HG03064 (cell line): ENCODE measurements around the gene BIRC6.
"Not testable (repeated sequence)": the region's sequence is repeated elsewhere in the genome, so short reads cannot be mapped to it uniquely, and the experiment has no call there.

Source experiments
- ATAC-seq: cut with Tn5 transposase; IDR thresholded peaks from one replicate; pipeline ENCODE4 v1.9.1; 2021; ENCODE audit warnings: low read depth; ENCODE audit not compliant: unreplicated experiment

Gene BIRC6

DNA sequence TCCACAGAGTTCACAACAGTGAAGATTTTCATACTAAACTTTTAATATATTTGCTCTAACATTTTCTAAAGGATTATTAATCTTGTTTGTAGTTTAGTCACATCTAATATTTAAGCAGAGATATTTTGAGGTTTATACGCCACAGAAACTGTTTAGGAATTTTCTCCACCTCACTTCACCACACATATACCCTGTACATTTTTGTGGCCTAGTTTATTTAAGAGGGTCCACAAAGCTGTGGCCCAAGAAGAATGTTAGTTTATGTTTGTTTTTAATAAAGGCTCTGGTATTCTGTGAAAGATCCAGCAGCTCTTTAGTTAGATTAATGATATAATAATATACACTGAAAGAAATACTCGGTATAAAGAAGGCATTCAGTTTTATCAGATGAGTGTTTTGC is 138.3 kb downstream of the BIRC6 start:
- no peak for ATAC-seq

DNA sequence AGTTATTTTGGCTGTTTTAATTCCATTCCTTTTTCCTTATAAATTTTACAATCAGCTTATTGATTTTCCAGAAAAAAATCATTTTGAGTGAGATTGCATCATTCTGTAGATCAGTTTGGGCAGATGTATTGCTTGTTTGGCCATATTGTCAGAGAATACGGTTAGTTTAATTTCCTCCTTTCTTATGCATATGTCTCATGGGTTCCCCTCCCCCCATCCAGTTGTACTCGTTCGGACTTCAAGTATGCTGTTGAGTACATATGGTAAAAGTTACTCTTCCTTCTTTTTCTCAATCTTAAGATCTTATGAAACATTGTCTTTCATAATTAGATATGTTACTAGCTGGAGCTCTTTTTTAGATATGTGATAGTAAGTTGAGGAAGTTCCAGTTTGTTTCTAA is 139.8 kb downstream of the BIRC6 start:
- no peak for ATAC-seq

DNA sequence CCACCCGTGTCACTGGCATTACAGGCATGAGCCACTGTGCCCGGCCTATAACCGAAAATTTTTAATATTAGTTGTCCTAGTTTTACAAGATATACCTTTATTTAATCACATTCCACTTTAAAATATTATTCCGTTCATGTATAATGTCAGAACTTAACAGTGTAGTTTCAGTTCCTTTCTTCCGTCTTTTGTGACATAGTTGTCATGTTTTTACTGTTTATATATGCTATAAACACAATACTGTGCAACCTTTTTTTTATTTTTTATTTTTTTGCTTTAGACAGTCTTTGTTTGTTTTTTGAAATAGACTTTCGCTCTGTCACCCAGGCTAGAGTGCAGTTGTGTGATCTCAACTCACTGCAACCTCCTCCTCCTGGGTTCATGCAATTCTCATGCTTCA is 141.5 kb downstream of the BIRC6 start:
- no peak for ATAC-seq

DNA sequence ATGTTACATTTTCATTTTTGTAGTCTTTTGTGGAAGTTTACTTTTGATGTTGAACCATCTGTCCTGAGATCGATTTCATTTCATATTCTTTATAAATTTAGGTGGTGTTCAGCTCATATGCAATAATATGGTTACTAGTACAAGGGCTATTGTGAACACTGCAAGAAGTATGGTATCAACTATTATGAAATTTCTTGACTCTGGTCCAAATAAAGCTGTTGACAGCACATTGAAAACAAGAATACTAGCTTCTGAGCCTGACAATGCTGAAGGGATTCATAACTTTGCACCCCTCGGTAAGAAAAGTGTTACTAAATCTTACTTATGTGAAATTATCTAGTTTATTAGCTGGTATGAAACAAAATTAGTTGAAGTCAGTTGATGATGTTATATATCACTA is 146.1 kb downstream of the BIRC6 start:
- ATAC-seq = no peak

DNA sequence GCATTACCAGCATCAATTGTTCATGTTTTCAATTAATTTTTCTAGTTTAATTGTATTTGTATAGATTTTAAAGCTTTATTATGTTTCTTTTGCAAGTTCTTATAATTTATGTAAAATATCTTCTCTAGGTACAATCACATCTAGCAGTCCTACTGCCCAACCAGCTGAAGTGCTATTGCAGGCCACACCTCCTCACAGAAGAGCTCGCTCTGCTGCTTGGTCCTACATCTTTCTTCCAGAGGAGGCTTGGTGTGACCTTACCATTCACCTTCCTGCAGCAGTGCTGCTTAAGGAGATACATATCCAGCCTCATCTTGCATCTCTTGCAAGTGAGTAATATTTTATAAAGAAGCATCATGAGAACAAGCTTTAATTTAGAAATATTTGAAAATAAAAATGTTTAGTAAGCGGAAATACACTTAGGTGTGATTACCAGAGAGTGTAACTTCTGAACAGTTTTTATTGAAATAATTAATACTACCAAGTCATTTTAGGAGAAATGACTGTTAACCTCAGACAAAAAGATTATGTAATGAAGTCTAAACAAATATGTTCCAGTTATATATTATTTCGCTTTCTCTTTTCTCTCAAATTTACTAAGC is 148.2 kb downstream of the BIRC6 start:
- no peak for ATAC-seq

DNA sequence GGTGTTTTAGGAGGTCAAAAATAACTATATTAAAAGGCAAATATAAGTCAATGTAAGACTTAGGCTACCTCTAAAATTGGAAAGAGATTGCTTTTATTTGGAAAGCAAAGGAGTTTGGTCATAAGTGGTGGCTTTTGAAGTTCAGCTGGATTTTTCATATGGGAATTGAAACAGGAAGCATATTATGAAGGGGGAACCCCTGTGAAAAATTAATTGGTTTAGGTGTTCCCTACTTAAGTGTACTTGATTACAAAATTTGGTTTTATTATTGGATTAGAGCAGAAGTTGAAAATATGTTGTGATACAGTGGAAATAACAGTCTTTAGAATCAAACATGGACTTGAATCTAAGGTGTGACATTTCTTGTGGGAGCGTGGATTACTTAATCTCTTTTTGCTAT is 149.6 kb downstream of the BIRC6 start:
- ATAC-seq = no peak

DNA sequence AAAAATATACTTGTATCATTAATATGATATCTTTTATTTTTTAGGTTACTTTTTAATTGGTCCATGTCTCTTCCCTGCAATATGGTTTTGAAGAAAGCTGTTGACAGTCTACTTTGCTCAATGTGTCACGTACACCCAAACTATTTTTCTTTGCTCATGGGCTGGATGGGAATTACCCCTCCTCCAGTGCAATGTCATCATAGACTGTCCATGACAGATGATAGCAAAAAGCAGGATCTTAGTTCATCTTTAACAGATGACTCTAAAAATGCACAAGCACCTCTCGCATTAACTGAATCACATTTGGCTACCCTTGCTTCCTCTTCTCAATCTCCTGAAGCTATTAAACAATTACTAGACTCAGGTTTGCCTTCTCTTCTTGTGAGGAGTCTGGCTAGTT is 158.1 kb downstream of the BIRC6 start:
- no peak for ATAC-seq

DNA sequence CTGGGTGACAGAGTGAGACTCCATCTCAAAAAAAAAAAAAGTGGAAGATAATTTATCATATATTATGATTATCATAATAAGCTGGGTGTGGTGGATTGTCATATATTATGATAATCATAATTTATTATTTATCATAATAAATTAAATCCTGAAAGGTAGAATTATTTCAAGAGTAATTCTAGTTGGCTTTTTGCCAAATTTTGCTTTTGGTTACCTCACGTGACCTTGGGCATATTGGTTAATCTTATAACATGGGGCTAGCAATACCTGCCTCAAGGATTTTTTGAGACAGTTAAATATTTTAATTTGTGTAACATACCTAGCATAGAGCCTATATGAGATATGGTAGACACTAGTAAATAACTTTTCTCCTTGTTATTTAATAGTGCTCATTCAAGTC is 159.7 kb downstream of the BIRC6 start:
- no peak for ATAC-seq

DNA sequence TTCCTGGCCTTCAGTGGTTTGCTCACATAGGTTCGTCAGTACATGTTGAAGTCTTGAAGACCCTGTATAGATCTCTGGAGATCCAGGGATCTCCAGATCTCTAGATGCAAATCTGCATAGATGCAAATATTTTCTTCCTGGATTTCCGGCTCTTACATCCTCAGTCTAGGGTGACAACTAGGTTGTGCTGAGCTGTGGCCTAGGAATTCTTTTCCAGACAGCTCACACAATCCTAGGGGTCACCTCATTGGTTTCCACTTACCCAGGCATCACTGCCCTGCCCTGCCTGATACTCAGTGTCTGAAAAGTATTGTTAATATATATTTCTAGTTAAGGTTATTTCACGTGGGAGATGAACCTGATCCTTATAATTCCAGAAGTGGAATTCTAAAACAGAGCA is 165.9 kb downstream of the BIRC6 start:
- no peak for ATAC-seq

DNA sequence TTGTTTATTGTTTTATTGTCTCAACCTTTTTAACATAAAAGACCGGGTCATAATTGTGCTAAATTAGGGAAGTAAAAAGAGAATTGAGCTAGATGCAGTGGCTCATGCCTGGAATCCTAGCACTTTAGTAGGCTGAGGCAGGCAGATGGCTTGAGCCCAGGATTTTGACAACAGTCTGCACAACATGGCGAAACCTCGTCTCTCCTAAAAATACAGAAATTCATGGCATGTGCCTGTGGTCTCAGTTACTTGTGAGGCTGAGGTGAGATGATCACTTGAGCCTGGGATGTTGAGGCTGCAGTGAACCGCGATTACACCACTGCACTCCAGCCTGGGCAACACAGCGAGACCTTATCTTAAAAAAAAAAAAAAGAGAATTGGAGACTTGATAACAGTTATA is 166.9 kb downstream of the BIRC6 start:
- no peak for ATAC-seq

DNA sequence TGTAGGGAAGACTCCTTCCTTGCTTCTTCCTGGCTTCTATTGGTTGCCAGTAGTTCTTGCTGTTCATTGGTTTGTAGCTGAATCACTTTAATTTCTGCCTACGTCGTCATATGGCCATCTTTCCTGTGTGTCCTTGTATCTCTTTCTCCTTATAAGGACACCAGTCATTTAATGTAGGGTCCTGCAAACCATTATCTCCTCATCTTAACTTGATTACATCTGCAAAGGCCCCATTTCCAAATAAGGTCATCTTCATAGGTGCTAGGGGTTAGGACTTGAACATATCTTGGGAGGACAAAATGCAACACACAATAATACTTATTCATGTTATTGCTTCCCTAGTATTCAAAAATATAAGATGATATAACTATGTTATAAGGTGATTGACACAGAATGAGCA is 175.5 kb downstream of the BIRC6 start:
- ATAC-seq = no peak

DNA sequence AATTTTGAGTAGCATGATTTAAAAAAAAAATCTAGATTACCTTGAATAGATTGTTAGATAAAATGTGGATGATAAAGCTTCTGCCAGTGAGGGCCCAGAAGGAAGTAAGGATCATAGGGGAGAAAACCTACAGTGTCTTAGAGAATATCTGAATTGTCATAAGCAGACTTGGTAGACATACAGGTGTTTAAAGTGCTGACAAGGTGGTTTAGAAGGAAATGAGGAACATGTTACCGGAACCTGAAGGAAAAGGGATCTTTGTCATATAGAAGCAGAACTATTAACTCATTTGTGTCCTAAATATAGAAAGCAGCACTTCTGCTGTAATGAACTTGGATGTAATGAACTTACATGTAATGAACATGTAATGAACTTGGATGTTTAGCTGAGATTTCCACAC is 176.1 kb downstream of the BIRC6 start:
- no peak for ATAC-seq

DNA sequence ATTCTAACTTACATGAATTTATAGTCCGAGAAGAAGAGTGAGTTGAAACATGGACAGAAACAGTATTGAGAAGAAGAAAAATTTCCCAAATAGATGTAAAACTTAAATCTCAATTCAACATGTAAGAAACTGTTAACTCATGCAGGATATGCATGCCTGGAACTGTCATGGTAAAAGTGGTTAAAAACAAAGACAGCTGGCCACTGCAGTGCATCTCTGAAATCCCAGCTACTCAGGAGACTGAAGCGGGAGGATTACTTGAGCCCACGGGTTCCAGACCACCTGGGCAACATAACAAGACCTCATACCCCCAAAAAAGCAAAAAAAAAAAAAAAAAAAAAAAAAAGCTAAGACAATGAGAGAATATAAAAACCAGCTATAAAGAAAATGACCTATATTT is 178.0 kb downstream of the BIRC6 start:
- ATAC-seq = no peak

DNA sequence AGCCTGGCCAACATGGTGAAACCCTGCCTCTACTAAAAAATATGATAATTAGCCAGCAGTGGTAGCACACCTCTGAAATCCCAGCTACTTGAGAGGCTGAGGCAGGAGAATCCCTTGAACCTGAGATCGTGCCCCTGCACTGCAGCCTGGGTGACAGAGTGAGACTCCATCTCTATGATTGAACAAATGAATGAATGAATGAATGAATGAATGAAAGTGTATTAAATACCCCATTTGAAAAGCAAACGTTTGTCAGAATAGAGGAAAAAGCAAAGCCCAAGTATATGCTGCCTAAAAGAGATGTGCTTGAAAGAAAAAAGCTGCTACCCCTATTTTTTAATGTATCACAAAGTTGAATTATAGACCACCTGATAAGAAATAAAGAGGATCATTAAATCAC is 181.9 kb downstream of the BIRC6 start:
- no peak for ATAC-seq

DNA sequence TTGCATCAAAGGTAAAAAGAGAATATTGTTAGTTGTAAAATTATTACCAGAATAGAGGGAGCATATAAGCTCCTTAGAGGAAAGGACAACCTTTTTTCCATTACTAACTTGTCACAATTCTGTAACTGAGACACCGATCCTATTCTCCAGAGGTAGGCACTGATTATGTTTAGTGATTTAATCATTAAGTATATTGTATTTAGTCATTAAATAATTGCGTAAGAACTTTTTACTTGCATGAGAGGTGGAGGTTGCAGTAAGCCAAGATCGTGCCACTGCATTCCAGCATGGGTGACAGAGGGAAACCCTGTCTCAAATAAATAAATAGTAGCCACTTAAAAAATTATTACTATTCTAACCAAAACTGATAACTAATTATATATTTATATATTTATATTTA is 195.7 kb downstream of the BIRC6 start:
- not testable (repeated sequence) for ATAC-seq

DNA sequence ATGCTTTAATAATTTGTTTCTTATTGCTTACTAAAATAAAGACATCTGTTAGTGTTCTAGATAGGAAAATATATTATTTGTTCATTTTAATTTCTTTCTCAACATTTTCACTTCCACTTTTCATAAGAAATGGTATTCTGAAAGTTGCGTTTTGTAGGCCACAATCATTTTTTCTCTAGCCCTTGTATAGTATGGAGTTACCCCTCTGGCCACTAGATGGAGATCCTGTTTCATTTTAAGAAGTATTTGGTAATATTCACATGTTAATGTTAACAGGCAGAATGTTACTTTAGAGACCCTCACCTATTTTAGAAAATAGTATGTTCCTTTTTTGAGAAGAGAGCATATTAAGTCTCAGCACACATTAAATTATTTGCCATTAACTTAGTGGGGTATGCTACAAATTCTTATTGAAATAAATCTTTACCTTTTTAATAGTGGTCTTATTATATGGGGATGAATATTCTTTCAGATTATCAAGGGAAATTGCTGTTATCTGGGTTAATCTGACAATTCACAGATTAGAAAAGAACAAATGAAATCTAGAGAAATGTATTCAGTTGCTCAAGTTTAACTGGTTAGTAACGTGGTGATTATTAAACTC is 197.1 kb downstream of the BIRC6 start:
- peak; percentile 84 for ATAC-seq

DNA sequence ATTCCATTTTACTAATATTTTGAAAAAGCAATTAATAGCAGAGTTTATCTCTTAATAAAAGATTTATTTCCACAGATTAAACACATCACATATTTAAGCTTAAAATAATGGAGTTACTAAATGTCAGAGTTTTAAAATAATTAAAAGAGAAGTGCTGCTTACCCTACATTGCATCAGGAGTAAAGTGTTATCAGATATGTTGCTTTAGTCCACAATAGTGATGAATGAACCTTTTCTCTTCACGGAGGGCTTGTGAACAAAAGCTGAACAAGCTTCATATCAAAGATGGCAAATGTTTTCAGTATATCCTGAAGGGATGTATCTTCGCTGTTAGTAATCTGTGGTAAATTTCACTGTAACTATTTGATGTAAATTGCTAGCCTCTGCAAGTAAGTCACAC is 201.7 kb downstream of the BIRC6 start:
- ATAC-seq = no peak

DNA sequence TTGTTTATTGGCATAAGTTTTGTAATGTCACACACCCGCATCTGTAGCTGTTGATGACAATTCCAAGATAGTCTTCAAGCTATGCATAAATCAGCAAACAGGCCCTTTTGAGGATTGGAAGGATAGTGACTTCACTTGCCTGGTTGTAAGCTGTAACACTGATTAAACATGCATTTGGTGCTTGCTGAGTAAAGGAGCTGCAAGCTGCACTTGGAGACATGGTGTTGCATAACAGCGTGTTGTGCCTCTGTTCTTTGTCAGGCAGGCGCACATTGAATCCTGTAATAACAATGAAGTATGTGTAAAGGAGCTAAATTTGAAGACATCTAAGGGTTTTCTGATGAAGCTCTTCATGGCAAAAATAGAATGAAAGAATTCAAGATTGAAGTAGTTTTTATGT is 202.3 kb downstream of the BIRC6 start:
- no peak for ATAC-seq

DNA sequence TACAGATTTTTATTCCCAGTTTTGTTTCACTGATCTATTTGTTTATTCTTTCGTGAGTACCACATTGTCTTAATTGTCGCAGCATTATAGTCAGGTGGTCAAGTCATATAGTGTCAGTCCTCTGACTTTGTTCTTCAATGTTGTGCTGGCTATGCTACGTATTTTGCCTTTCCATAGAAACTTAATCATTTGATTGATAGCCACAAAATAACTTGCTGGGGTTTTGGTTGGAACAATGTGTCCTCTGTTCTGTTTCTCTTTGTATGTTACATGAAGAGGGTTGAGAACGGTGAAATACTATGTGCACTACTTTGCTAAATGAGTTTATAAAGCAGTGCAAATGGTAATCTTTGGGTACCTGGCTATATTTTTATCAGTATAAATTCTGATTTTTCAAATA is 206.1 kb downstream of the BIRC6 start:
- ATAC-seq = no peak

DNA sequence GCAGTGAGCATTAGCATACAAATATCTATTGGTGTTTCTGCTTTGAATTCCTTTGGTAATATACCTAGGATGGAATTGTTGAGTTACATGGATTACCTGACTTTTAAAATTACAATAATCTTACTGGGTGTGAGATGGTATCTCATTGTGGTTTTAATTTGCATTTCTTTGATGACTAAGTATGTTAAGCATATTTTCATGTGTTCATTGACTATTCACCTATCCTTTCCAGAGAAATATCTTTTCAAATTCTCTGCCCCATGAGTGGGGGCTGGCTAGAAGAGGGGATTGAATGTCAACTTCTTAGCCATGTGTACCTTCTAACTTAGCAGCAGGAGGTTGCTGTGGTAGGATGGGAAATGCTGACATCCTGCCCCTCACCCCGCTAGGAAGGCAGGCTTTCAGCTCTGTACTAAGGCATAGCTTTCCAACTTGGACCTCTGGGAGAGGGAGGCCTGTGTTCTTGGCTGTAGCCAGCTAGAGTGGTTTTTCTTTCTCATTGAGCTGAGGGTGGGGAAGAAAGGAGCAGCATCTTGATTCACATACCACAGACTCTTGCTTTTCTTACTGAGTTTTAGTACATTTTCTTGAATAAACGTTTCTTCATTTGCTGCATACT is 207.7 kb downstream of the BIRC6 start:
- ATAC-seq = no peak

DNA sequence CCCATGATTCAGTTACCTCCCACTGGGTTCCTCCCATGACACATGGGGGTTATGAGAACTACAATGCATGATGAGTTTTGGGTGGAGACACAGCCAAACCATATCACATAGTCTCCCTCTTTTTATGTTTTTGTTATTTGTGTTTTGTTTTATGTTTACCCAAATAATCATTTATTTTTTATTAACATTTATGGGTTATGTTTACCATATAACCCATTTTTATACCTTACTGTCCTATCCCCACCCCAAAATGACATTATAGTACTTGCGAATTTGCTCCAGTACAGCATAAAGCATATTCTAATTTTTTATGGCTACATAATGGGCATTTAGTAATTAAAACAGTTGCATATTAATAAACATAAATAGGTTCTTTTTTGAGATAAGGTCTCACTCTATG is 209.1 kb downstream of the BIRC6 start:
- ATAC-seq = no peak

DNA sequence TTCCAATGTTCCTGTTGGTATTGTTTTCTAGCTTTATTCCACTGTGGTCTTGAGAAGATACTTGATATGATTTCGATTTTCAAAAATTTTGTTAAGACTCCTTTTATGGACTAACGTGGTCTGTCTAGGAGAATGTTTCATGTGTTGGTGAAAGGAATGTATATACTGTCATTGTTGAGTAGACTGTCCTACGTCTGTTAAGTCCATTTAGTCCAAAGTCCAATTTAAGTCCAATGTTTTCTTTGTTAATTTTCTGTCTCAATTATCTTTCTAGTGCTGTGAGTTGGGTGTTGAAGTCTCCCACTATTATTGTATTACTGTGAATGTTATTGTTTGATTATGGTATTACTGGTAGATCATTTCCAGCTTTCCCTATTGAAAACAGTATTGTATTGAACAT is 215.2 kb downstream of the BIRC6 start:
- no peak for ATAC-seq

DNA sequence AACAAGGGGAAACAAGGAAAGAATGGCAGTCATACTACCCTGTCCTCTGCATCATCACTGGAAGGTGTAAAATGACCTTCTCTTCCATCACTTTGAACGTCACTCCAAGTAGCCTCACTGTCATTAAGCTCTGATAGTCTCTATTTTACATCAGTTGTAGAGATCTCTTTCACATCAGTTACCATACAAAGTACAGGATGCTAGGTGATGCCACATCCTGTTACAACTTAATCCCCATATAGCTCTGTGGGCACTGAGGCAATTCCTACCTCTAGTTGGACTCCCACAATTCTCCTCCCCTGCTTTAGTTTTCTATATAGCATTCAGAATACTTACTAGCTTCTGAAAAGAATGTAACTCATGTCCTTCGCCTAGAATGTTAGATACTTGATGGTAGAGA is 215.9 kb downstream of the BIRC6 start:
- ATAC-seq = no peak
